ENCODE data around the gene COL13A1. TPM values are rescaled to one million over a fixed set of nuclear protein-coding genes. Genes with fewer than 3 reads are reported as not detected.

The COL13A1 gene
- polyA plus RNA-seq, 1 of the 3 experiments (the other 2 are of a cell fraction), result 26.7 TPM

- Histone ChIP-seq H3K9me2 (no peaks in the 10 kb centered on the region), H3K4me1 (ENCODE audit: control insufficient read depth in 1 of 2, insufficient read depth in 2 of 2, low read depth in 1 of 2, low read length in 1 of 2) (no peaks in the 10 kb centered on the region), H3F3A (replicated peaks; ENCODE audit: insufficient read depth) (no peaks in the 10 kb centered on the region), H3K9ac (no peak overlapping the region), H3K4me2 (no peak overlapping the region), H3K79me2 (ENCODE audit: insufficient read depth) (no peaks in the 10 kb centered on the region), H4K20me1 (ENCODE audit: insufficient read depth) (no peaks in the 10 kb centered on the region), H3K9me3 (no peaks in the 10 kb centered on the region), H3K4me3 (ENCODE audit: low read depth in 2 of 2, low read length in 1 of 2) (no peak overlapping the region), H2AFZ (ENCODE audit: low read depth) (no peak overlapping the region), H3K36me3 (replicated peaks in 1 of 2; ENCODE audit: control insufficient read depth in 1 of 2, insufficient read depth in 2 of 2, low read length in 1 of 2) (no peaks in the 10 kb centered on the region), H3K27me3 (ENCODE audit: insufficient read depth) (no peaks in the 10 kb centered on the region), H3K27ac (ENCODE audit: low read depth in 2 of 2, low read length in 1 of 2) (no peak overlapping the region)
- DNase-seq, result no peak
- CTCF ChIA-PET, result interaction anchor here (0.9 to 5.3 kb wide), 4 partner anchors 14 to 177 kb away, joined by 3 to 30 read pairs (median 14); no protein-coding TSS in a partner anchor
- WGBS (ENCODE audit: low lambda C conversion rate), result 52% methylated on average over 4 of the region's 4 CpGs
- POLR2A ChIA-PET, result no interaction called here
- TF ChIP-seq TCF12 (IDR thresholded peaks at IDR 0.05) (no peak), ELF1 (IDR thresholded peaks at IDR 0.05) (no peak), JUND (IDR thresholded peaks at IDR 0.05) (no peak)
These were observed 137.8 kb downstream of the COL13A1 start for GRCh38 chr10:69939481-69939880.

GRCh38 chr10:69941730-69942129 lies 140.0 kb downstream of the COL13A1 start:
- no peak for DNase-seq
- Histone ChIP-seq H2AFZ (ENCODE audit: low read depth) (no peak overlapping the region), H3K27me3 (ENCODE audit: insufficient read depth) (no peaks in the 10 kb centered on the region), H3K36me3 (replicated peaks in 1 of 2; ENCODE audit: control insufficient read depth in 1 of 2, insufficient read depth in 2 of 2, low read length in 1 of 2) (no peaks in the 10 kb centered on the region), H3K27ac (ENCODE audit: low read depth in 2 of 2, low read length in 1 of 2) (no peak overlapping the region), H3K9me2 (no peaks in the 10 kb centered on the region), H3F3A (replicated peaks; ENCODE audit: insufficient read depth) (no peaks in the 10 kb centered on the region), H3K9me3 (no peaks in the 10 kb centered on the region), H4K20me1 (ENCODE audit: insufficient read depth) (no peaks in the 10 kb centered on the region), H3K9ac (no peak overlapping the region), H3K4me3 (ENCODE audit: low read depth in 2 of 2, low read length in 1 of 2) (no peak overlapping the region), H3K79me2 (ENCODE audit: insufficient read depth) (no peaks in the 10 kb centered on the region), H3K4me1 (ENCODE audit: control insufficient read depth in 1 of 2, insufficient read depth in 2 of 2, low read depth in 1 of 2, low read length in 1 of 2) (no peaks in the 10 kb centered on the region; a peak in 1 of 4 replicates), H3K4me2 (no peak overlapping the region)
- ChIA-PET CTCF (interaction anchor here (3.4 to 5.3 kb wide), 3 partner anchors 17 to 27 kb away, joined by 16 to 30 read pairs (median 18); no protein-coding TSS in a partner anchor), POLR2A (no interaction called here)
- no peak for TF ChIP-seq TCF12 (IDR thresholded peaks at IDR 0.05)
- TF ChIP-seq MXI1 (IDR thresholded peaks at IDR 0.05; ENCODE audit: low read depth, low read length), result no peak
- TF ChIP-seq RXRA (IDR thresholded peaks at IDR 0.05; ENCODE audit: borderline replicate concordance, low read depth), result no peak
- no peak for TF ChIP-seq USF1 (IDR thresholded peaks at IDR 0.05; ENCODE audit: borderline replicate concordance, low read depth)
- TF ChIP-seq YY1 (IDR thresholded peaks at IDR 0.05; ENCODE audit: low read depth), result no peak
- no peak for TF ChIP-seq TAF1 (IDR thresholded peaks at IDR 0.05; ENCODE audit: borderline replicate concordance, low read depth, low read length)
- TF ChIP-seq GATA2 (CRISPR knock-in tag; IDR thresholded peaks at IDR 0.05), result no peak
- TF ChIP-seq CTCF (IDR thresholded peaks at IDR 0.05), result no peak
- no peak for TF ChIP-seq MEF2A (IDR thresholded peaks at IDR 0.05; ENCODE audit: borderline replicate concordance, low read depth)
- TF ChIP-seq FOXM1 (IDR thresholded peaks at IDR 0.05; ENCODE audit: low read depth), result no peak
- no peak for TF ChIP-seq IRF3 (IDR thresholded peaks at IDR 0.05; ENCODE audit: low read depth, low read length)
- TF ChIP-seq NRF1 (IDR thresholded peaks at IDR 0.05; ENCODE audit: low read depth, low read length), result no peak
- TF ChIP-seq RCOR1 (IDR thresholded peaks at IDR 0.05; ENCODE audit: low read length), result no peak
- no peak for TF ChIP-seq POLR2AphosphoS5 (IDR thresholded peaks at IDR 0.05; ENCODE audit: low read depth, low read length)
- no peak for TF ChIP-seq MAX (IDR thresholded peaks at IDR 0.05; ENCODE audit: low read depth)
- no peak for TF ChIP-seq USF2 (IDR thresholded peaks at IDR 0.05; ENCODE audit: borderline replicate concordance, low read depth, low read length)
- no peak for TF ChIP-seq RAD21 (IDR thresholded peaks at IDR 0.05; ENCODE audit: low read length)
- no peak for TF ChIP-seq NFIC (IDR thresholded peaks at IDR 0.05; ENCODE audit: borderline replicate concordance)
- 75% methylated on average over 8 of the region's 11 CpGs for WGBS (ENCODE audit: low lambda C conversion rate)

Data from SK-N-SH (cell line).